Measurements from ENCODE around the gene TNFAIP3. TPM values are rescaled to one million over a fixed set of nuclear protein-coding genes. Genes with fewer than 3 reads are reported as not detected.

Gene TNFAIP3
- total RNA-seq, 6 donors from 2014 or later: 35.3 to 76.4 (median 52.2) TPM

GRCh38 chr6:137870744-137871247, 3.7 kb downstream of the TNFAIP3 start:
- no peak for DNase-seq
- Histone ChIP-seq H3K9me3 (no peaks in the 10 kb centered on the region), H3K4me1 (peaks cover 42 to 70% (median 63%) of the 10 kb centered on the region in 4 donors), H3K27me3 (no peaks in the 10 kb centered on the region), H3K27ac (peak overlapping the region; percentile 37 to 99 (median 80)), H3K36me3 (peaks cover 9 to 24% (median 11%) of the 10 kb centered on the region in 4 donors), H3K4me3 (peak overlapping the region in 3 of 4 donors; percentile 72 to 80 (median 78))
- TF ChIP-seq EP300 (IDR thresholded peaks at IDR 0.05): no peak
- TF ChIP-seq CTCF (IDR thresholded peaks at IDR 0.05): peak in 3 of 6 experiments; percentile 12 to 44 (median 44)
- peak in 1 of 4 donors; percentile 44 for TF ChIP-seq POLR2A (IDR thresholded peaks at IDR 0.05)
- TF ChIP-seq POLR2AphosphoS5 (IDR thresholded peaks at IDR 0.05): peak in 1 of 2 donors; percentile 48
- 14 to 15% methylated on average over 4 of the region's 4 CpGs for WGBS, 2 donors
- no peak for ATAC-seq (ENCODE audit: low FRiP score in 2 of 2)

GRCh38 chr6:137871291-137871690, 4.2 kb downstream of the TNFAIP3 start:
- Histone ChIP-seq H3K4me1 (peaks cover 37 to 66% (median 59%) of the 10 kb centered on the region in 4 donors), H3K27me3 (no peaks in the 10 kb centered on the region), H3K36me3 (peaks cover 13 to 29% (median 16%) of the 10 kb centered on the region in 4 donors), H3K4me3 (peak overlapping the region in 3 of 4 donors; percentile 72 to 80 (median 78)), H3K27ac (peak overlapping the region; percentile 37 to 99 (median 80)), H3K9me3 (no peaks in the 10 kb centered on the region)
- 86 to 89% methylated on average over 11 of the region's 11 CpGs for WGBS, 2 donors
- no peak for TF ChIP-seq EP300 (IDR thresholded peaks at IDR 0.05)
- no peak for TF ChIP-seq POLR2A (IDR thresholded peaks at IDR 0.05)
- TF ChIP-seq CTCF (IDR thresholded peaks at IDR 0.05): no peak
- no peak for TF ChIP-seq POLR2AphosphoS5 (IDR thresholded peaks at IDR 0.05)
- ATAC-seq (ENCODE audit: low FRiP score in 2 of 2) (no peak), DNase-seq (no peak)

- no peak for TF ChIP-seq EP300 (IDR thresholded peaks at IDR 0.05)
- no peak for TF ChIP-seq CTCF (IDR thresholded peaks at IDR 0.05)
- TF ChIP-seq POLR2A (IDR thresholded peaks at IDR 0.05): no peak
- no peak for TF ChIP-seq POLR2AphosphoS5 (IDR thresholded peaks at IDR 0.05)
- ATAC-seq (ENCODE audit: low FRiP score in 2 of 2) (no peak), DNase-seq (no peak)
- Histone ChIP-seq H3K27ac (peak overlapping the region; percentile 62 to 99 (median 87)), H3K36me3 (peaks cover 17 to 35% (median 22%) of the 10 kb centered on the region in 4 donors), H3K4me1 (peaks cover 36 to 64% (median 57%) of the 10 kb centered on the region in 4 donors), H3K9me3 (no peaks in the 10 kb centered on the region), H3K27me3 (no peaks in the 10 kb centered on the region), H3K4me3 (peak overlapping the region in 2 of 4 donors; percentile 78 to 80)
- 79 to 87% methylated on average over 1 of the region's 1 CpG for WGBS, 2 donors
Observed at GRCh38 chr6:137871831-137872454, 4.9 kb downstream of the TNFAIP3 start.

- ATAC-seq (ENCODE audit: low FRiP score in 2 of 2): no peak
- peak overlapping the region in 1 of 4 donors; percentile 78 for H3K4me3 ChIP-seq
- H3K27ac ChIP-seq: peak overlapping the region; percentile 62 to 99 (median 87)
Observed at GRCh38 chr6:137872581-137873115, 5.6 kb downstream of the TNFAIP3 start.

More at GRCh38 chr6:137872581-137873115, 5.6 kb downstream of the TNFAIP3 start:
- Histone ChIP-seq H3K4me1 (peaks cover 36 to 64% (median 57%) of the 10 kb centered on the region in 4 donors), H3K36me3 (peaks cover 23 to 42% (median 29%) of the 10 kb centered on the region in 4 donors), H3K9me3 (no peaks in the 10 kb centered on the region), H3K27me3 (no peaks in the 10 kb centered on the region)
- DNase-seq: no peak
- TF ChIP-seq EP300 (IDR thresholded peaks at IDR 0.05) (no peak), CTCF (IDR thresholded peaks at IDR 0.05) (no peak), POLR2A (IDR thresholded peaks at IDR 0.05) (no peak), POLR2AphosphoS5 (IDR thresholded peaks at IDR 0.05) (no peak)
- WGBS, 2 donors: 65 to 70% methylated on average over 2 of the region's 2 CpGs
